Cardiac atrium fibroblast (primary cell): ENCODE results near the gene SDHAF3. TPM values are rescaled to one million over a fixed set of nuclear protein-coding genes. Genes with fewer than 3 reads are reported as not detected.

ENCODE experiments used
- total RNA-seq: library from RNA; depleted of rRNA; stranded (reverse); fragments of >200 nt; gene quantifications from 2 replicates; pipeline ENCODE4 v1.2.3, GENCODE V29; 2015

The SDHAF3 gene
- total RNA-seq: 4.2 and 9.0 TPM in 2 replicates

DNA sequence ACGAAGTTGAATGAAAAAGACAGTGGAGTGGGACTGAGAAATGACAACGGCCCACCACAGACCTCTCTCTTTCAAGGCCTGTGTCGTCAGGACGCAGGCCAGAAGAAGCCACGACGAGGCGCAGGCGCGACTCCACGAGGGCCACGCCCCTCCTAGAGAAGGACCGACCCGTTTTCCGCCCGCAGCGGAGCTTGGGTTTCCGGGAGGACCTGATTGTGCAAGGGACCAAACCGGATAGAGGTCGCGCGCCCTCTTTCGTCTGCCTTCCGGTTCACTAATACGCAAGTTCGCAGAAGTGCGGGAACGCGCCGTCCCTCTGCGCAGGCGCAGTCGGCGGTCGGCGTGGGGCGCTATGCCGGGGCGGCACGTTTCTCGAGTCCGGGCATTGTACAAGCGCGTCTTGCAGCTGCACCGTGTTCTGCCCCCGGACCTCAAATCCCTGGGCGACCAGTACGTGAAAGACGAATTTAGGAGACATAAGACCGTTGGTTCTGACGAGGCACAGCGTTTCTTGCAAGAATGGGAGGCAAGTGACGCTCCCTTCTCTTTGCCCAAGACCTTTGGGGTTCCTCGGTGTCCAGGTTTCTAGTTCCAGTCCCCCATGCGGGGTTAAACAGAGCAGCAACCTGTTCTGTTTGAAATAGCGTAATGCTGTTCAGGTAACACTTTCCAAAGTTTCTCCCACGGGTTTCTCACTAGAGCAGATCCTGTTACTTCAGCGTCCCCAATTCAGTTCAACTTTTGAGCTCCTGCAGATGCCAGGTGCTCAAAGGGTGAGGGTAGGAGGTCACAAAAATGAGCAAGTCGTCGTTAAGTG lies at the start of gene SDHAF3:
Gene SDHAF3, plus strand, starts transcription at position 327 of the 817 bp plus-strand sequence. Its CDS starts 26 bp downstream, at position 353.

Other genes with a start within 250 kb of the SDHAF3 start
- not detected in 2 replicates for gene DLX6, start 112.1 kb upstream of the SDHAF3 start, total RNA-seq
- gene DLX5, start 92.9 kb upstream of the SDHAF3 start, total RNA-seq: not detected in 2 replicates